Uterus (tissue), 2 donors: ENCODE measurements around the gene CELSR1.

Source experiments
- POLR2A ChIP-seq, 2 donors: fragments of 450-650 bp; IDR thresholded peaks; one replicate each; pipeline ENCODE4 v1.6.1; 2016; ENCODE audit warnings: antibody characterized with exemption in 2 of 2, mild to moderate bottlenecking in 1 of 2, moderate library complexity in 1 of 2
- TF ChIP-seq, protein P1 (sequence below), 4 experiments: fragments of 200-600 bp in 2 of 4; fragments of 450-650 bp in 2 of 4; sonication (generic) in 2 of 4; IDR thresholded peaks; one replicate each; pipeline ENCODE4 v1.5.1; 2016 to 2019; ENCODE audit warnings: antibody characterized with exemption in 4 of 4, mild to moderate bottlenecking in 2 of 4, moderate library complexity in 1 of 4

GRCh38 chr22:46390652-46391301 lies 146.6 kb downstream of the CELSR1 start:
- TF ChIP-seq, protein P1, sequence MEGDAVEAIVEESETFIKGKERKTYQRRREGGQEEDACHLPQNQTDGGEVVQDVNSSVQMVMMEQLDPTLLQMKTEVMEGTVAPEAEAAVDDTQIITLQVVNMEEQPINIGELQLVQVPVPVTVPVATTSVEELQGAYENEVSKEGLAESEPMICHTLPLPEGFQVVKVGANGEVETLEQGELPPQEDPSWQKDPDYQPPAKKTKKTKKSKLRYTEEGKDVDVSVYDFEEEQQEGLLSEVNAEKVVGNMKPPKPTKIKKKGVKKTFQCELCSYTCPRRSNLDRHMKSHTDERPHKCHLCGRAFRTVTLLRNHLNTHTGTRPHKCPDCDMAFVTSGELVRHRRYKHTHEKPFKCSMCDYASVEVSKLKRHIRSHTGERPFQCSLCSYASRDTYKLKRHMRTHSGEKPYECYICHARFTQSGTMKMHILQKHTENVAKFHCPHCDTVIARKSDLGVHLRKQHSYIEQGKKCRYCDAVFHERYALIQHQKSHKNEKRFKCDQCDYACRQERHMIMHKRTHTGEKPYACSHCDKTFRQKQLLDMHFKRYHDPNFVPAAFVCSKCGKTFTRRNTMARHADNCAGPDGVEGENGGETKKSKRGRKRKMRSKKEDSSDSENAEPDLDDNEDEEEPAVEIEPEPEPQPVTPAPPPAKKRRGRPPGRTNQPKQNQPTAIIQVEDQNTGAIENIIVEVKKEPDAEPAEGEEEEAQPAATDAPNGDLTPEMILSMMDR (IDR thresholded peaks at IDR 0.05): peak in 1 of 4 experiments; percentile 28
- TF ChIP-seq POLR2A (IDR thresholded peaks at IDR 0.05): no peak
